Activated naive CD8-positive, alpha-beta T cell (primary cell): ENCODE data around the gene MALT1.
"Not testable (repeated sequence)": the region's sequence is repeated elsewhere in the genome, so short reads cannot be mapped to it uniquely, and the experiment has no call there.

ENCODE experiments used
- H3K27ac Mint-ChIP-seq: one replicate; pipeline ENCODE4 v1.8.0; 2021; ENCODE audit warnings: mixed read lengths
- H3K27me3 Mint-ChIP-seq: one replicate; pipeline ENCODE4 v1.8.0; 2021; ENCODE audit warnings: mixed read lengths
- H3K36me3 Mint-ChIP-seq: one replicate; pipeline ENCODE4 v1.8.0; 2021; ENCODE audit warnings: mixed read lengths
- H3K4me1 Mint-ChIP-seq: one replicate; pipeline ENCODE4 v1.8.0; 2021; ENCODE audit warnings: low read depth, mixed read lengths
- H3K4me3 Mint-ChIP-seq: one replicate; pipeline ENCODE4 v1.8.0; 2021; ENCODE audit warnings: mild to moderate bottlenecking, mixed read lengths
- H3K9me3 Mint-ChIP-seq: one replicate; pipeline ENCODE4 v1.8.0; 2021; ENCODE audit warnings: low read depth, mixed read lengths

The MALT1 gene

GRCh38 chr18:58640891-58641610, 30.2 kb upstream of the MALT1 start:
- Mint-ChIP-seq H3K27ac (no peak overlapping the region), H3K4me1 (peaks cover 12% of the 10 kb centered on the region), H3K36me3 (peaks cover 1% of the 10 kb centered on the region), H3K27me3 (no peaks in the 10 kb centered on the region), H3K9me3 (no peaks in the 10 kb centered on the region), H3K4me3 (no peak overlapping the region)

DNA sequence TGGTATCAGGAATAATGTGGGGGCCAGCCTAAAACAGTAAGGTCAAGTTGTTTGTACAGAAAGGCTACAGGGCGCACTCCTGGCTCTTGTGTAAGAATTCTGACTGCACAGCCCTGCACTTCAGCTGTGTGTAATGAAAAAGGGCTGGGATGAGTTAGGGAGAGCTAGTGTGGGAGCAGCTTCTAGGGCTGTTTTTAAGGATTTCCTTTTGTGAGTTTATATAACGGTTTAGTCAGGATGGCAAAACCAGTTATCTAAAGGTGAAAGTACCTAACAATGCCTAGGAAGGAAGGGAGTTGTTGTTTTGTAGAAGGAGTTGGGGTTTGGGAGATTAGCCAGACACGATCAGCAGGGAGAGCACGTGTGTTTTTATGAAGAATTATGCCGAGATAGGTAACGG, 27.7 kb upstream of the MALT1 start:
- not testable (repeated sequence) for H3K36me3 Mint-ChIP-seq, H3K4me3 Mint-ChIP-seq, H3K27ac Mint-ChIP-seq, H3K27me3 Mint-ChIP-seq, H3K9me3 Mint-ChIP-seq
- peaks cover 11% of the 10 kb centered on the region for H3K4me1 Mint-ChIP-seq

DNA sequence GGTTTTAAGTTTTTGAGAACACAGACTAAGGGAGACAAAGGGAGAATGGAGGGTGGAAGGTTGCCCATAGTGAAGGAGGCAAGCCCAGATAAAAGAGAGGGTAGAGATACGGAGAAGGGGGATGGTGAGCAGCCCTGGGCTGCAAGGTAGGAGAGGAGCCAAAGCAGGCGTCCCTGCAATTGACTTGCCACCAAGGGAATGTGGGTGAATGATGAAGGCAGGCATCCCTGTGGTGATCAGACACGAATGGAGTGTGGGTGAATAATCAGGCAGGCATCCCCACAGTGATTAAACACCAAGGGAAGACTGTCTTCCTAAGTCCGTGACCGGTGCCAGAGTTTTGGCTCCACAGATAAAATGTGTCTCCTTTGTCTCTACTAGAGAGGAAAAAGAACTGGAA, 25.9 kb upstream of the MALT1 start:
- H3K27ac Mint-ChIP-seq, result no peak overlapping the region
- no peak overlapping the region for H3K4me3 Mint-ChIP-seq
- no peaks in the 10 kb centered on the region for H3K9me3 Mint-ChIP-seq
- peaks cover 16% of the 10 kb centered on the region for H3K4me1 Mint-ChIP-seq
- no peaks in the 10 kb centered on the region for H3K36me3 Mint-ChIP-seq
- H3K27me3 Mint-ChIP-seq, result no peaks in the 10 kb centered on the region

- H3K27ac Mint-ChIP-seq, result no peak overlapping the region
- H3K36me3 Mint-ChIP-seq, result no peaks in the 10 kb centered on the region
- no peaks in the 10 kb centered on the region for H3K9me3 Mint-ChIP-seq
- peaks cover 23% of the 10 kb centered on the region for H3K4me1 Mint-ChIP-seq
- no peak overlapping the region for H3K4me3 Mint-ChIP-seq
- H3K27me3 Mint-ChIP-seq, result no peaks in the 10 kb centered on the region
Measured at GRCh38 chr18:58646334-58646862, 24.9 kb upstream of the MALT1 start.

DNA sequence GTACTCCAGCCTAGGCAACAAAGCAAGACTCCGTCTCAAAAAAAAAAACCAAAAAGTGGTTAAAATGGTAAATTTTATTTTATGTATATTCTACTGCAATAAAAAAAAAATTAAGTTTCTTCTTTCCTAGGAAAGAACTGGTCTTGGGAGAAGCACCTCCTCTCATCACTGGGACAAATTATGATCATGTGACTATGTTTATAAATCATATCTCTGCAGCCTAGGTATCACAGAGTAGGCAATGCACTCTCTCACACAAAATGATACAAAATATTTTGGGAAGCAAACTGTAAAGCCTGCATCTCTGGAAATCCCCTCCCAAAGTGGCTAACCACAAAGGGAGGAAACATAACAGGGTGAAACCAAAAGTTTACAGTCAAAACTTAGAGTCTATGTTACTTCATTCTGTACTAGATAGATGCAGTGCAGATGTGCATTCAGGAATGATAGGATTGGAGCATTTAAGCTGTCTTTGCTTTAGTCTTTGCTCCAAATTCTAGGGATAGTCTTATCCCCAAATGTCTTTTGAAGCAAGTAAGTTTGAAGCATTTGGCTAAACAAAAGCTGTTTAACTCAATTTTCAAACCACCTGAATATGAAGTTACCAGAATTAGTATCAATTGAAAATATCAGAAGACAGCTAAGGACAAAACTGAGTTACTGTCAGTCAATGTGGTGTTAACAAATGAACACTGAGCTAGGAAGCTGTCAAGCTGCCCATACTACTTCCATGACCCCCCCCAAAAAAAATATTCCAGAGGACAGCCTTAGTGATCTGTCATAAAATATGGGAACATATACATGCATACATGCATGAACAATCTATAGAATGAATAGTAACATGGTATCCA, 21.1 kb upstream of the MALT1 start:
- Mint-ChIP-seq H3K27me3 (no peaks in the 10 kb centered on the region), H3K4me1 (peaks cover 53% of the 10 kb centered on the region), H3K9me3 (peaks cover 14% of the 10 kb centered on the region), H3K4me3 (peak overlapping the region; percentile 59), H3K36me3 (peaks cover 5% of the 10 kb centered on the region), H3K27ac (peak overlapping the region; percentile 62)

- Mint-ChIP-seq H3K4me1 (peaks cover 53% of the 10 kb centered on the region), H3K4me3 (peak overlapping the region; percentile 59), H3K27ac (peak overlapping the region; percentile 62), H3K9me3 (peaks cover 17% of the 10 kb centered on the region)
- not testable (repeated sequence) for H3K27me3 Mint-ChIP-seq, H3K36me3 Mint-ChIP-seq
Measured at GRCh38 chr18:58650830-58651229, 20.4 kb upstream of the MALT1 start.

DNA sequence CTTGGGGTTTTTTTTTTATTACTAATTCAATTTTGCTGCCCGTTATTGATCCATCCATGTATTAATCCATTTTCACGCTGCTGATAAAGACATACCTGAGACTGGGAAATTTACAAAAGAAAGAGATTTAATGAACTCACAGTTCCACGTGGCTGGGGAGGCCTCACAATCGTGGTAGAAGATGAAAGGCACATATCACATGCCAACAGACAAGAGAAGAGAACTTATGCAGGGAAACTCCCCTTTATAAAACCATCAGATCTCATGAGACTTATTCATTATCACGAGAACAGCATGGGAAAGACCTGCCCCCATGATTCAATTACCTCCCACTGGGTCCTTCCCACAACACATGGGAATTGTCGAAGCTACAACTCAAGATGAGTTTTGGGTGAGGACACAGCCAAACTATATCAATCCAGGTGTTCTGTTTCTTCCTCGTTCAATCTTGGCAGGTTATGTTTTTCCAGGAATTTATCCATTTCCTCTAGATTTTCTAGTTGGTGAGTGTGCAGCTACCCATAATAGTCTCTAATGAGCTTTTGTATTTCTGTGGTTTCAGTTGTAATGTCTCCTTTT, 18.0 kb upstream of the MALT1 start:
- H3K36me3 Mint-ChIP-seq, H3K27me3 Mint-ChIP-seq: not testable (repeated sequence)
- Mint-ChIP-seq H3K4me1 (peaks cover 72% of the 10 kb centered on the region), H3K27ac (peak overlapping the region; percentile 65), H3K9me3 (peaks cover 17% of the 10 kb centered on the region), H3K4me3 (peak overlapping the region; percentile 46)

DNA sequence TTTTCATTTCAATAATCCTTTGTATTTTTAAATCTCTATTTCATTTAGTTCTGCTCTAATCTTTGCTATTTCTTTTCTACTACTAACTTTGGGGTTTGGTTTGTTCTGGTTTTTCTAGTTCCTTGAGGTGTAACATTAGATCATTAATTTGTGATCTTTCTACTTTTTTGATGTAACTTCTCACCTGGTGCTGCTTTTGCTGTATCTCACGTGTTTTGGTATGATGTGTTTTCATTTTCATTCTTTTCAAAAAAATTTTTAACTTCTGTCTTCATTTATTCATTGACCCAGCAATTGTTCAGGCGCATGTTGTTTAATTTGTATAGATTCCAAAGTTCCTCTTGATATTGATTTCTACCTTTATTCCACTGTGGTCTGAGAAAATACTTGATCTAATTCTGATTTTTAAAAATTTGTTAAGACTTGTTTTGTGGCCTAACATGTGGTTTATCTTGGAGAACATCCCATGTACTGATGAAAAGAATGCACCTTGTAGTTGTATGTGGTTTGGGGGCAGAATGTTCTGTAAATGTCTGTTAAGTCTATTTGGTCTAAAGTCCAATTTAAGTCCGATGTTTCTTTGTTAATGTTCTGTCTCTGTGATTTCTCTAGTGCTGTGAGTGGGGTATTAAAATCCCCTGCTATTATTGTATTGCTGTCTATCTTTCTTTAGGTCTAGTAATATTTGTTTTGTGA, 17.3 kb upstream of the MALT1 start:
- Mint-ChIP-seq H3K27me3 (no peaks in the 10 kb centered on the region), H3K4me3 (peak overlapping the region; percentile 17), H3K27ac (peak overlapping the region; percentile 65), H3K9me3 (peaks cover 17% of the 10 kb centered on the region), H3K36me3 (peaks cover 7% of the 10 kb centered on the region), H3K4me1 (peaks cover 75% of the 10 kb centered on the region)

- Mint-ChIP-seq H3K9me3 (peaks cover 17% of the 10 kb centered on the region), H3K4me1 (peaks cover 78% of the 10 kb centered on the region), H3K27ac (no peak overlapping the region), H3K36me3 (peaks cover 7% of the 10 kb centered on the region), H3K4me3 (no peak overlapping the region), H3K27me3 (no peaks in the 10 kb centered on the region)
Measured at GRCh38 chr18:58654896-58655614, 16.2 kb upstream of the MALT1 start.

DNA sequence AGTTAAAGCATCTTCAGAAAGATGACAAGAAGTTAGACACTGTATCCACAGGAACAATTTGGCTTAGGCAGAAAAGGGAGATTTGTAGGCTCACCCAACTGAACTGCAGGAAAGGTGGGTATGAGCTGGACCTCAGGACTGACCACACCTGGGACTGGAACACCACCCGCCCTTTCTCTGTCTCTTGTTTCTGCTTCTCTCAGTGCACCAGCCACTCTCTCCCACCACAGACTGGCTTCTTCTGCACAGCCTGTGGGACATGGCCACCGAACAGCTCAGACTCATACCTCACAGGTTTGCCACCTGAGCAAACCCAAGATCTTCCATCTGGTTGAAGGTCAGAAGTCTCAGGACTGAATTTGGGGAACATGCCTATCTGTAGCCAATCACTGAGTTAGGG, 14.2 kb upstream of the MALT1 start:
- Mint-ChIP-seq H3K36me3 (peaks cover 10% of the 10 kb centered on the region), H3K4me3 (no peak overlapping the region), H3K27me3 (no peaks in the 10 kb centered on the region), H3K9me3 (peaks cover 14% of the 10 kb centered on the region), H3K27ac (no peak overlapping the region), H3K4me1 (peaks cover 70% of the 10 kb centered on the region)

DNA sequence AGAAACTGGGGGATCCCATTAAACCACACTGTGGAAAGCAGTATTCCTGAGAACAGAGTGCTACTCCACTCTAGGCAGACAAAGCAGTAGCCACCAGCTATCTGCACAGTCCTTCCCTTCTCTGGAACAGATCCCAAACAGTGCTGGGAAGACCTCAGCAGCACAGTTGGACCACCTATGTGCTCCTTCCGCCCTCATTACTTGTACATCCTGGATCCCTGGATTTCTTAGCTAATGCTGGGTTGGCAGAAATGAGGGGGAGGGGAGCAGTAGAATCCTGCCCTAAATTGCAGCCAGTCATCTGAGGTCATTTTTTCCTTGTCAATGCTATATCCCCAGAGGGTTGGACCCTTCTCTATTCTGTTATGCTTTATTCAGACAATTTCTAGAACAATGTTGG, 13.8 kb upstream of the MALT1 start:
- peaks cover 69% of the 10 kb centered on the region for H3K4me1 Mint-ChIP-seq
- peak overlapping the region; percentile 72 for H3K4me3 Mint-ChIP-seq
- peaks cover 13% of the 10 kb centered on the region for H3K9me3 Mint-ChIP-seq
- H3K27ac Mint-ChIP-seq, result peak overlapping the region; percentile 82
- no peaks in the 10 kb centered on the region for H3K27me3 Mint-ChIP-seq
- peaks cover 10% of the 10 kb centered on the region for H3K36me3 Mint-ChIP-seq

DNA sequence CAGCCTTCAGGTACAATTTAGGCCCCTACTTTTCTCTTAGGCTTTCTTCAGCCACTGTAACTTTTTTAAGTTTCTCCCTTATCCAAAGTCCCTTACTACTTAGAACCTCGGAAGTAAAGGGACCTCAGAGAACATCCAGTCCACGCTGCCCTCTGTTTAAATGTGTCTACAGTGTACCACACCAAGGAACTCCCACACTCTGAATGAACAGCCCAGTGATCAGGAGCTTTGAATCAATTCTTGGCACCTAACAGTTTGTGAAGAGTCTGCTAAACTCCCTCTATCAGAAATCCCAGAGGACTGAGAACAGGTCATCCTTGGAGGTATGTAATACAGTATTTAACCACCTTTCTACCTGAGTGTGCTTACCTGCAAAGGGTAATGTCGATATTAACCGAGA, 11.6 kb upstream of the MALT1 start:
- no peaks in the 10 kb centered on the region for H3K27me3 Mint-ChIP-seq
- H3K4me1 Mint-ChIP-seq, result peaks cover 52% of the 10 kb centered on the region
- H3K36me3 Mint-ChIP-seq, result peaks cover 10% of the 10 kb centered on the region
- peak overlapping the region; percentile 70 for H3K27ac Mint-ChIP-seq
- peak overlapping the region; percentile 72 for H3K4me3 Mint-ChIP-seq
- H3K9me3 Mint-ChIP-seq, result peaks cover 8% of the 10 kb centered on the region

DNA sequence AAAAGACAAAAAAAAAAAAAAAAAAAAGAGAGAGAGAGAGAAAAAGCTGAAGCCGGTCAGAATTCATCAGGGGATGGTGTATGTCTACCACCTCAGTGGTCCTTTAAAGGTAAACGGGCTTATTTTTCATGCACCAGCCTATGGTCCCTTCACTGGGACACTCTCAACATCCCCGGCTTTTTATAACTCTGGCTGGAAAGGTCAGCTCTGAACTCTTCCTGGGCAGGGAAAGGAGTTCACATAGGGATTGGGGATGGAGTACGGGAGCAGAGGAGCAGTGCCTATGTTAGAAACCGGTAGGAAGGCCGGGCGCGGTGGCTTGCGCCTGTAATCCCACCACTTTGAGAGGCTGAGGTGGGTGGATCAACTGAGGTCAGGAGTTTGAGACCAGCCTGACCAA, 10.3 kb upstream of the MALT1 start:
- Mint-ChIP-seq H3K27ac (no peak overlapping the region), H3K27me3 (no peaks in the 10 kb centered on the region), H3K4me1 (peaks cover 54% of the 10 kb centered on the region), H3K9me3 (no peaks in the 10 kb centered on the region), H3K4me3 (no peak overlapping the region), H3K36me3 (peaks cover 10% of the 10 kb centered on the region)

GRCh38 chr18:58661423-58661822, 9.8 kb upstream of the MALT1 start:
- peaks cover 7% of the 10 kb centered on the region for H3K36me3 Mint-ChIP-seq
- no peak overlapping the region for H3K27ac Mint-ChIP-seq
- H3K4me3 Mint-ChIP-seq, result no peak overlapping the region
- no peaks in the 10 kb centered on the region for H3K27me3 Mint-ChIP-seq
- peaks cover 51% of the 10 kb centered on the region for H3K4me1 Mint-ChIP-seq
- no peaks in the 10 kb centered on the region for H3K9me3 Mint-ChIP-seq
